Cardiac fibroblast (primary cell): ENCODE measurements around the gene PAH.

Source experiments
- DNase-seq, 2 donors: peaks; one replicate each; pipeline versions ENCODE4 v3.0.0 to v3.0.0-alpha.2; 2010; ENCODE audit warnings: low read depth in 2 of 2
- H3K4me3 ChIP-seq, 2 donors: replicated peaks in 1 of 2; 1 replicate in 1 of 2; 2 replicates in 1 of 2; pipeline ENCODE4 v1.5.1; 2011; ENCODE audit warnings: low read depth in 2 of 2, low read length in 2 of 2, mild to moderate bottlenecking in 2 of 2, moderate library complexity in 1 of 2
- TF ChIP-seq, protein P1 (sequence below): IDR thresholded peaks from one replicate; pipeline ENCODE4 v1.5.1; 2011; ENCODE audit warnings: low read depth, mild to moderate bottlenecking, low read length, inconsistent platforms

PAH gene

DNA sequence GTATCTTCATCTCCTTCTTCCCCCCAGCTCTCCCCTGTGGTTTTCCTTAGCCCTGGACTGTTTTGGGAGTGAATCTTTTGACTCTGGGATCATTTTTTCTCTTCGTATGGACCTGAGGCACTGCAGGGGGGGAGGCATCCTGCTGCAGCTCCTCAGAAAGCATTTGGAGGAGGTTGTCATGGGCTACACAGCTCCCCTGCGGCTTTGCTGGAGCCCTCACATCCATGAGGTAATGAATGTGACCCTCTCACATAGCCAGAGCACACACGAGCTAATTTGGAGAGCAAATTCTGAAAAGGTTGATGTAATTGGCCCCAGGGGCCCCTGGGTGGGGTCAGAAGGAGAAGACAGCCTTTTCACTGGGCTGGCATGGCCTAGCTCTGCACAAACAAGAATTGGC lies 110.9 kb downstream of the PAH start:
- H3K4me3 ChIP-seq: no peak overlapping the region
- TF ChIP-seq, protein P1, sequence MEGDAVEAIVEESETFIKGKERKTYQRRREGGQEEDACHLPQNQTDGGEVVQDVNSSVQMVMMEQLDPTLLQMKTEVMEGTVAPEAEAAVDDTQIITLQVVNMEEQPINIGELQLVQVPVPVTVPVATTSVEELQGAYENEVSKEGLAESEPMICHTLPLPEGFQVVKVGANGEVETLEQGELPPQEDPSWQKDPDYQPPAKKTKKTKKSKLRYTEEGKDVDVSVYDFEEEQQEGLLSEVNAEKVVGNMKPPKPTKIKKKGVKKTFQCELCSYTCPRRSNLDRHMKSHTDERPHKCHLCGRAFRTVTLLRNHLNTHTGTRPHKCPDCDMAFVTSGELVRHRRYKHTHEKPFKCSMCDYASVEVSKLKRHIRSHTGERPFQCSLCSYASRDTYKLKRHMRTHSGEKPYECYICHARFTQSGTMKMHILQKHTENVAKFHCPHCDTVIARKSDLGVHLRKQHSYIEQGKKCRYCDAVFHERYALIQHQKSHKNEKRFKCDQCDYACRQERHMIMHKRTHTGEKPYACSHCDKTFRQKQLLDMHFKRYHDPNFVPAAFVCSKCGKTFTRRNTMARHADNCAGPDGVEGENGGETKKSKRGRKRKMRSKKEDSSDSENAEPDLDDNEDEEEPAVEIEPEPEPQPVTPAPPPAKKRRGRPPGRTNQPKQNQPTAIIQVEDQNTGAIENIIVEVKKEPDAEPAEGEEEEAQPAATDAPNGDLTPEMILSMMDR: no peak
- no peak for DNase-seq

DNA sequence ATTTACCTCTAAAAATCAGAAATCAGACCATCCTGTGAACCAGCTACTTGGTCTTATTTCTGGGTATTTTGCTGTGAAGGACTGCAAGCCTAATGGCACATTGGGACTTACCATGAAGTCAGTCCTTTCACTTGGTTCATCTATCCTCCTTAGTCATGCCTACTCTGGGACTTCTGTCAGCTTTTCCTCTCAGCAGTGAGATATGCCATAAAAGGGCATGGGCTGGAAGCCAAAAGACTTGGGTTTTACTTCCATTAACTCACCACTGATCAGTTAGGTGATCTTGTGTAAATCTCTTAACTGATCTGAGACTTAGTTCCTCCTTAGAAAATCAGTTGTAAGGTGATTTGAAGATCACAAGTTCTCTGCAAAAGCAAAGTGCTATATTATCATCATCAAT lies 116.5 kb downstream of the PAH start:
- TF ChIP-seq, protein P1: no peak
- no peak for DNase-seq
- no peak overlapping the region for H3K4me3 ChIP-seq

DNA sequence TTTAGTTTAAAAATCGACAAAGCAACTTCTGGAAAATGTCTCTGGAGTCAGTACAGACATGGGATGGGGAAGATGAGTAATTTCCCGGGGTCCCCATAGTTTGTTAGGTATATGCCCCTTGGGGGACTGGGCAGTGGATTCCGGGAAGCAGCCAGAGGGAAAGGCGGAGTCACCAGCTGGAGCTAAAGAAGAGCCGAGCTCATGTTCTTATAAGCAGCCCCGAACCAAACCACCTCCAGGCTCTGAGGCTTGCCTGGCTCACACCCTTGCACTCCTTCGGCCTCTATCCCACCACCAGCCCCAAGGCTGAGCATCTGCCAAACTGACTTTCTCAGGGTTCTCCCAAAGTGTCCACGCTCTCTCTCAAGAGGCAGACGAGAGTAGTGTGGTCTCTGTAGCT lies 117.8 kb downstream of the PAH start:
- DNase-seq: no peak
- H3K4me3 ChIP-seq: no peak overlapping the region
- TF ChIP-seq, protein P1: no peak

DNA sequence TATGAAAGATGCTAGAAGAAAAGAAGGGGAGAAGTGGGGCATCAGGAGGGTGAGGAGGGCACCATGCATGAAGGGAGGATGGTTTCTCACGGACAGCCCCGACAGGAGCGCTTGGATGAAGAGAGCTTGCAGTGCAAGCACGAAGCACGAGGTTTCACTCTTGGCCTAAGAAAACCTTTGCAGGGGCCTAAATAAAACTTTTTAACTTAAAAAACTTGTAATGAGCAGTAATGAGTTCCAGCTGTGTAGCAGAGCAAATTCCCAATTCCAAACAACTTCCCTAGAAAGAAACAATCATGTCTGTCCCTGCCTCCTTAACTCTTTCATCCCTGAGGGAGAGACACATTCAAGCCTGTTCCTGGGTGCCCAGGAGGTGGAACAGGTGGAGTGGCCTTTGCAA lies 119.5 kb downstream of the PAH start:
- H3K4me3 ChIP-seq: no peak overlapping the region
- no peak for DNase-seq
- TF ChIP-seq, protein P1: no peak

DNA sequence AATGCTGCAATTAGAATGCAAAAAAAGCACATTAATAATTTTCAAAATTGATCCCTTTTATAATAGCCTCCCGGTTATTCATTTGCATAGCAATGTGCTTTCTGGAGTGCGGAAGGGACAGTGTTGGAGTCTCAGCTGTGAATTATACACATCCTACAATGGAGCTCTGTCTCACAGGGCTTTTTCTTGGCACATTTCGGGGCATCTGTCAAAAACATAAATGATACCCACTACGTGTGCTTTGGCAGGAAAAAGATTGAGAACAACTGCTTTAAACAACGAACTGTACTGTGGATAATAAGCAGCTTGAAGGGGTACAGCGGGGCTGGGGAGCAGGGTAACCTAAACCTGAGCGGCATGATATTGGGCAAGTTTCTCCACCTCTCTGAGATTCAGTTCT lies 123.1 kb downstream of the PAH start:
- TF ChIP-seq, protein P1: no peak
- H3K4me3 ChIP-seq: no peak overlapping the region
- no peak for DNase-seq
